Stimulated activated CD4-positive, alpha-beta T cell treated with anti-CD3 and anti-CD28 coated beads, Interleukin-15, amount 100 ng/mL, for 48 hours (primary cell): Measurements from ENCODE around the gene IFT43.
"Not testable (repeated sequence)": the region's sequence is repeated elsewhere in the genome, so short reads cannot be mapped to it uniquely, and the experiment has no call there.

Experiments
- DNase-seq, 2 donors: peaks; one replicate each; pipeline ENCODE4 v3.0.0-alpha.2; 2020; ENCODE audit warnings: low read depth in 2 of 2

IFT43 gene

DNA sequence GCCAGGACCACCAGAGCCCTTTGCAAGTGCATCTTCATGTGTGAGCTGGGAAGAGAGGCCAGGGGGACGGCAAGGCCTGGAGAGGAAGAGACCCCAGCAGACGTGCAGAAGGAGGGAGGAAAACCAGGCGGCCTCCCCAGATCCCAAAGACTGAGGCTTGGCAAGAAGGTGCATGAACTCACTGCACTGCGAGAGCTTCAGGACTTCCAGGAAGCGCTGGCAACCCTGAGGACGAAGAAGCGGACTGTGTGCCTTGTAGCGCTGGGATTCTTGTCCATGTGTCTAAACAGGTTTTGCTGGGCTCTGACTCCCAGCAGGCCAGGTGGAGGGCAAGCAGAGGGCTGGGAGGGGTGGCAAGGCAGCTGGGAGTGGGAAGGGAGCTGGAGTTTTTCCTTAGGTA, 4.7 kb upstream of the IFT43 start:
- DNase-seq, result no peak

GRCh38 chr14:75981426-75982265, 3.9 kb upstream of the IFT43 start, which contains the start of gene TGFB3:
TSS of gene TGFB3 (minus strand) at chr14:75981995. CDS start at chr14:75980893, 1,102 bp downstream.
- peak; percentile 17 to 33 for DNase-seq

DNA sequence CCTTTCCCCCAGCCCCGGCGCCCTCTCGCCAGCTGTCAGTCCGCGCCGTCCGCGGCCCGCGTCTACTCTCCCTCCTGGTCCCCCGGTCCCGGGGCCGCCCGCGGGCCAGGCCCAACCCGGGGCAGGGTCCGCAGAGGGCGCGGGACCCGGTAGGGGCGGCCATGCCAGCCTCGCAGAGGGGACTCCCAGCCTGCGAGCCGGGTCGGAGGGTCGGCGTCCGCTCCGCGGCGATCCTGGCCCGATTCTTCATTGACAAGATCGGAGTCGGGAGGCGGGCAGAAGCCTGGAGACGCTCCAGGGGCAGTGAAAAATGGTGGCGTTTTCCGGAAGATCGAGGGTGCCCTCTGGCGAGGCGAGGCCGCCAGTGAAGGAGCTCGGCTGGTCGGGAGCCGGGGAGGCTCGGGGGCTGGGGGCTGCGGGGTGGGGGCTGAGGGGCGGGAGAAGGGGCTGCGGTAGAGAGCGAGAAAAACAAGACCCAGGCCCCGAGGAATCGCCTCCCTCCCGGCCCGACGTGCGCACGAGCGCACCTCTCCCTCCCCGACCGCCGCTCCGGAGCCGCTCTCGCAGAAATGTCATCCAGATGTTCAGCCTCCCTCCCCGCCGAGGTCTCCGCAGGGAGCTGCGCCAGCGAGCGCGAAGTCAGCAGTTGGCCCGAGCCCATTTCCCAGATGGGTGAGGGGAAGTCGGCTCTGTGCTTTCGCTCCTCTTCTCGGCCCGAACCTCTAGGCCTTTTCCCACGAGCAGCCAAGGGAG, 3.1 kb upstream of the IFT43 start:
- peak; percentile 48 to 66 for DNase-seq

GRCh38 chr14:75983019-75983358, 2.6 kb upstream of the IFT43 start:
- DNase-seq, result no peak

DNA sequence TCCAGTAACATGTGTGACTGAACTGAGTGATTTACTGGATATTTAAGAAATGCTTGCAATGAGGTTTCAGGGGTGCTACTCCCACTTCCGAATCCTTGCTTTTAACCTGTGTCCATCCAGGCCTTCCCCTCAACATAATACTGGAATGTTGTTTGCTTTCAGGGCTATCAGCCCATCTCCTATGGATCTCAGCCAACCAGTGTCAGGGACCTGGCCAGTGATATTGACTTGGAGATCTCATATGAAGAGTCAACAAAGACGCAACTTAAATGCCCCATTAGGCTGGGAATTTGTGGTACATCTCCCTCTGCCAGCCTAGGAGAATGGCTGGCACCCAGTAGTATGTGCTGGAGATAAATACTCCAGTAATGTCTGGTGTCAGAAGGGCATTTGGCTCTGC, 889 bp upstream of the IFT43 start:
- no peak for DNase-seq

DNA sequence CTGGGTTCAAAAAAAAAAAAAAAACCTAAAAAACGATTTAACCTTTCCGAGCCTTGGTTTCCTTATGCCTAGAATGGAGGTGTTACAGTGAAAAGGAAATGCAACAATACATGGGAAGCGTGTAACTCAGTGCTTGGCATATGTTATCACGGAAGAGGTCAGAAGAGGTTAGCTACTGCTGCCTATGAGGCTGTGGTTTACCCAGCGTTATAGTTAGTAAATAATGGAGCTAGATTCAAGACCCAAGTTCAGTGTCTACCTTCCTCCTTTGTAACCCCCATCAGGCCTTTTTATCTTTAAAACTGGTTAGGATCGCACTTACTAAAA, 839 bp downstream of the IFT43 start:
- no peak for DNase-seq

GRCh38 chr14:75987201-75987970, 1.8 kb downstream of the IFT43 start:
- DNase-seq, result no peak

- no peak for DNase-seq
These were observed 3.6 kb downstream of the IFT43 start for GRCh38 chr14:75989134-75989533.

DNA sequence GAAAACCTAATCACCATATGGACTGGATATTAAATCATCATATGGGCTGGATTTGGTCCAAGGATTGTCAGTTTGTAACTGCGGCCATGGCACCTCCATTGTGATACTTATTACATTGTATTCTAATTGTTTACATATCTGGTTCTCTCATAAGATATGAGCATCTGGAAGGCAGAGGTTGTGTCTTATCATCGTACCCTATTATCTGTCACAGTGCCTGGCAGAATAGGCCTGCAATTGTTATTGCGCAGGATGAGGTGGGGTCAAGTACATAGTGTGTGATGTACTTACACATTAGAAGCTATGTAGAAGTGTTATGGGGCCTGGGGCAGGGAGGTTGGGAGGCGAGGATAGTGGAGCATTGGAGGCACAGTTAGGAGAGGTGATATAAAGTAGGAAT, 4.7 kb downstream of the IFT43 start:
- DNase-seq, result no peak

- DNase-seq, result no peak
These were observed 6.2 kb downstream of the IFT43 start for GRCh38 chr14:75991753-75992152.

DNA sequence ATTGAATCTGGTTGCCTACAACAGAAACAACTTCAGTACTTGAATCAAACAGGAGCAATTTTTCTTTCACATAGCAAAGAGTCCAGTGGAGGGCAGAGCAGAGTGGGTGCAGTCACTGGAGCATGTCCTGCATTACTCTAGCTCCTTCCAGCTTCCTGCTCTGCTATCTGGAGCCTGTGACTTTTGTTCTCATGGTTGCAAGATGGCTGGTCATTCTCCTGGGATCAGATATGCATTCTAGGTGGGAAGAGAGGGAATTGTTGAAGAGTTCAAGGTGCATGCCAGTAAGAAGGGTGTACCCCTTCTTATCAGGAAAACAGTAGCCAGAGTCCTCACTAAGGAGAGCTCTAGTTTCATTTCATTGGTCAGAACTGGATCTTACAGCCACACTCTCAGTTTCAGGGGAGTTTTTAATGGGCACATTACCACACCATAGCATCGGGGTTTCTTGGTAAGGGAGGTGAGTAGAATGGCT, 8.0 kb downstream of the IFT43 start:
- no peak for DNase-seq

GRCh38 chr14:75995372-75996041, 9.9 kb downstream of the IFT43 start:
- no peak for DNase-seq

DNA sequence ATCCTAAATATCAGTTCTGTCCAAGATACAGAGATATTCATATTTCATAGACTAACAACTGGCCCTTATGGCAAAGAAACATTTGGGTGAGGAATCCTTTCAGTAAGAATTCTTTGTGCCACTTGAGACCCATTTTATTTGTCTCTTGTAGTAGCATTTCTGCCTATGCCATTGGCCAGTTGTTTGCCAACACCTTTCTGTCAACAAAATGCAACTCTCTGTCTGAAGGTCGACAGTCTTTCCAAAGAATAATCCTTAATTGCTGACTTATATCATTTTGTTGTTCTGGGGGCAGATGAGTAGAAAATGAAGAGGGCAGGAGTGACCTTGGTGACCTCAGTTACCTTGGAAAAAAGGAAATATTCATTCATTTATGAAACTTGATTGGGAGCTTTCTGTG, 10.9 kb downstream of the IFT43 start:
- no peak for DNase-seq

DNA sequence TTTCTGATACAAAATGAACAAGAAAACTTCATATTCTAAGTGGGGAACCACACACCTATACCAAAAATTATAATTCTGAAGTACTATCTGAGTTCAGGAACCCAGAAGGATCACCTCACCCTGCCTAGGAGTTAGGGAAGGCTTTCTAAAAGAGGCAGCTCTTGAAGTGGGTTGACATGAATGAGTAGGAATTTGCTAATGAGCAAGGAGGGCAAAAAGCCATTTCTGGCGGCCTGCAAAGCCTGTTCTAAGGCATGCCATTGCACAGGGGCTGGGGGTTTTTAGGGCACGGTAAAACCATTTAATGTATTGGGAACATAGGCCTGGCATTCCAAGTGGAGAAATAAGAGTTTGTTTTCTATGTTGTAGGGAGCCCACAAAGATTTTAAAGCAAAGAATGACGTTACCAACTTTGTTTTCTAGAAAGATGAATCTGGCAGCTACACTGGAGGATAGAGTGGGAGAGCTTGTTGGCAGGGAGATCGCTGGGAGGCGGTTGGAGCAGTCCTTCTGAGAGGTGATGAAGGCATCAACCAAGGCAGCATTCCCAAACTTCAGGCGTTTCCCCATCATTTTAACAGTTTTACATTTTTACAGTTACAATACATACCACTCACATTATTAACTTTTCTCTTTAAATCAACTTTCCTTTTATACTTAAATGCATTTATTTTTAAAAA, 14.1 kb downstream of the IFT43 start:
- DNase-seq, result no peak

GRCh38 chr14:76002383-76002782, 16.8 kb downstream of the IFT43 start:
- no peak for DNase-seq

GRCh38 chr14:76006253-76006652, 20.7 kb downstream of the IFT43 start:
- no peak for DNase-seq

GRCh38 chr14:76007379-76007778, 21.8 kb downstream of the IFT43 start:
- DNase-seq, result no peak

- DNase-seq, result no peak
These were observed 22.3 kb downstream of the IFT43 start for GRCh38 chr14:76007852-76008251.

DNA sequence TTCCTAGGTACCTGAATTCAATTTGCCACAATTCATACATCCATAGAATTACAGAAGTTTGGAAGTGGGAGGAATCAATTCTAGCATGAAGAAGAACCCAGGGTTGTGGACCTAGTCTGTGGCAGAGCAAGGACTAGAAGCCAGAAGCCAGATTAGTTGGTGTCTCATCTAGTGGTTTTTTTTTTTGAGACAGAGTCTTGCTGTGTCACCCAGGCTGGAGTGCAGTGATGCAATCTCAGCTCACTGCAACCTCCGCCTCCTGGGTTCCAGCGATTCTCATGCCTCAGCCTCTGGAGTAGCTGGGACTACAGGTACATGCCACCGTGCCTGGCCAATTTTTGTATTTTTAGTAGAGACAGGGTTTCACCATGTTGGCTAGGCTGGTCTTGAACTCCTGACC, 24.1 kb downstream of the IFT43 start:
- DNase-seq, result not testable (repeated sequence)

DNA sequence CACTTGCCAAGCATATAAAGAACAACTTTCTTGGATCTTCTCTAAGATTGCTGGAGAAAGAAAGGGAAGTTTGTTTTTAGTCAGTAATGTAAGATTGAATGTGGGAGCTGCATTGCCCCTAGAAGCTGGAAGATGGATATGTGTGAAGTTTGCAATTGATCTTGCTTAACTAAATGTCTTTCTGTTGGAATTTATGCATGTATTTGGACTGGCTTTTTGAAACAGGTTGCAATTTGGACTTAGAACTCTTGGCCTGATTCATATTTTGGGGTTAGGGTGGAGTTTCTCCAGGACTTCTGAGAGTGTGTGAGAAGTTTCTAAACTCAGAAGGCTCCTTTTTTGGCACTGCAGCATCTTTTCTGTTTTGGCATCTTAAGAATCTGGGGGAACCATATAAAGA, 26.4 kb downstream of the IFT43 start:
- DNase-seq, result no peak

- DNase-seq, result no peak
These were observed 26.8 kb downstream of the IFT43 start for GRCh38 chr14:76012354-76012753.
